NCI-H526 treated with DMSO at 0.1 percent for 48 hours (cell line): ENCODE results near the gene JARID2.

Source experiments
- DNase-seq: peaks from one replicate; lab custom pipeline; 2025; lab: John Stamatoyannopoulos, UW

JARID2 gene

DNA sequence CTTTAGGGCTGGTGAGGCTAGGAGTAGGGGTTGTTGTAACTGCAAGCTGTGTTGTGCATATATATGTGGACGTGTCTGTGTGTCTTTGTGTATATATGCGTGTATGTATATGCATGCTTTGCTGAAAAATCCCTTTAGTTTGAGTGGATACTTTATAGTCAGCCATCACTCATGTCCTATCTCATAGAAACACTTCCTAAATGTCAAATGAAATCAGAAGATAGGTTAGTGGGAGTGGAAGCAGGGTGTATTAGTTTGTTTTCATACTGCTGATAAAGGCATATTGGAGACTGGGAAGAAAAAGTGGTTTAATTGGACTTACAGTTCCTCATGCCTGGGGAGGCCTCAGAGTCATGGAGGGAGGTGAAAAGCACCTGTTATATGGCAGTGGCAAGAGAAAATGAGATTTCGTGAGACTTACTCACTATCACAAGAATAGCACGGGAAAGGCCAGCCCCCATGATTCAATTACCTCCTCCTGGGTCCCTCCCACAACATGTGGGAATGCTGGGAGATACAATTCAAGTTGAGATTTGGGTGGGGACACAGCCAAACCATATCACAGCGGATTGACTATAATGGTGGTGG is 131.1 kb downstream of the JARID2 start:
- DNase-seq, result no peak

DNA sequence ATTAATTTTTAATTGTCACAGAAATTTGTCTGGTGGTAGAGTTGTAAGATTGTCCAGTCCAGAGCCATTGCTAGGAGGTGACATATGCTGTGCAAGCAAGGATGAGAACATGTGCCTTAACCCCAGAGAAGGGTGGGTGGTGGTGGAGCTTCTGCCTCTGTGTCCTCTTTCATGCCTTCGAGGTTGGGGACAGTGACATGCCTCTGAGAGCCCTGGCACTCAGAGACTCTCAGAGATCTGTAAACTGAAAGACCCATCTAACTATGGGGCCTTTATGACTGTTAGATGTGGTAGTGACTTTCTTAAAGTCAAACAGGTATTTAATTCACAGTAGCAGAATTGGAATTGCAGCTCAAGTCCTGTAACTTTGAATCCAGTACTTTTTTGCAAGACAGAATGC is 132.4 kb downstream of the JARID2 start:
- DNase-seq, result no peak

DNA sequence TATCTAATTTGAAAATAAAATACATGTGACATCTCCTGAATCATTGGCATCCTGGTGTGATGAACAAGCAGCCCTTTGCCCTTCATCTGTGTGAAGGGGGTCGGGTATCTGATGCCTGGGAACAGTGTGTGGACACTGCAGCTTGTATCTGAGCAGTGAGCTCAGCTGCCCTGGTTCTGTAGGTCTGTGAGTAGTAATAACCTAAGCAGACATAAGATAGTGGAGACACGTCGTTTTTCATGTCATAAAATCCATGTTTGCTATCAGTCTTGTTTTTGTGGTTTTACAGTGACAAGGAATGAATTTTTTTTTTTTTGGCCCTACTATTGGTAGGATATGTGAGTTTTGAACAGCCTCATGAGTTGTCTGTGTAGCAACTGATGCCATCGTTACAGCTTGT is 133.0 kb downstream of the JARID2 start:
- no peak for DNase-seq

DNA sequence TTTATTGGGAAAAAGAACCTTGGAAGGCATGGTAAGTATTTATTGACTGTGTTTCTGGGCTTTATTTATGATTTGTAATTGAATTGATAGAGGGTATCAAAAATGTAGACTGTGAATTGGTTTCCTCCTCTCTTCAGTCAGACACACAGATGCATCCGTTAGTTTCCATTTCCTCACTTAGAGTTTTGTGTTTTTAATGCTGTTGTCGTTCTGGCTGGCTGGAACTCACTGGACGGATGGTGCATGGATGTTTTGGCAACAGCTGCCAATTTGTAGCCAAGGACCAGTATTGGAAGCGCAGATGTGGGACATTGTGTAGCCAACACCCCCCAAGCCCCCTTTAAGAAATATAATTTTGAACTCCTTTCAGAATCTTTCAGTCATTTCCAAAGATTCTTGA is 134.5 kb downstream of the JARID2 start:
- no peak for DNase-seq

DNA sequence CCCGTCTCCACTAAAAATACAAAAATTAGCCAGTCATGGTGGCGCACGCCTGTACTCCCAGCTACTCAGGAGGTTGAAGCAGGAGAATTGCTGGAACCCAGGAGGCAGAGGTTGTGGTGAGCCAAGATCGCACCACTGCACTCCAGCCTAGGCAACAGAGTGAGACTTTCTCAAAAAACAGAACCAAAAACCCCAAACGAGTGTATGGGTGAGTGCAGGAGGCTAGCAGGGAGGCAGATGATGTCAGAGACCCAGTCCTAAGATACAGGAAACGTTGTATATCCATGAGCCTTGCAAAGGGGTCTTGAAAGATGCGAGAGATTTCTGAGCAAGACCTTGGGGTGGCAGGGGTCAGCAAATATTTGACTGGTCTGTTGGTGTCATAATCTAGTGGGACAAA is 136.2 kb downstream of the JARID2 start:
- no peak for DNase-seq

DNA sequence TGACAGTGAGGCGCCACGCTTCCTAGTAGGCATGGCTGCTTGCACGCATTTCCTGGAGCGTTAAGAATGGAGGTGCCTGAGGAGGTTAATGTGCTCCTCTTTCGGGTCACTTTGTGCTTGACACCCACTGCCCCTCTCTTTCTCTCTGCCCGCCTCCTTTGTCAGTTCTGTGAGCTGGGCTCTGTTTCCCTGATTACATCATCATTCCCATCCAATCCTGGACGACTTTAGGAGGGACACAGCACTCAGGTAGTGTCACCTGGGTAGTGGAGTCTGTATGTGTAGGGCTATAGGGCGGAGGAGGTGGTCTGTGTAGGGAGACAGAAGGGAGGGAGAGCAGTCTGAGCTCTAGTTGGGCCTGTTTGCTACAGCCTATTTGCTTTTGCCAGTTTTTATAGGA is 136.8 kb downstream of the JARID2 start:
- no peak for DNase-seq

DNA sequence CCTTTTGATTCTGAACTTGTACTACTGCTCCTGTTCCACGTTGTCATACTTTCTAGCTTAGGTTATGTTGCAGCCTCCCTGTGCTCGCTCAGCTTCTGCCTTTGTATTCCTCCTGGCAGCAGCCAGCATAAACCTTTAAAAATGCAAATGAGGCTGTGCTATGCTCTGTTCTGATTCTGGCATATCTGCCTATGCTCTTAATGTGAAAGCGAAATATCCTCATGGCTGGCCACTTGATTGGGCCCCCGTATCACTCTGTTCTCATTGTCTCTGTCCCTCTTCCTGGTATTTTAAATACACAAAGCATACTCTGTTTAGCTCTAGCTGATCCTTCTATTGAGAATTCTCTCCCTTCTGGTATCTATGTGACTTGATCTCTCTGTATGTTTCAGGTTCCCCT is 139.0 kb downstream of the JARID2 start:
- peak; percentile 93 for DNase-seq

DNA sequence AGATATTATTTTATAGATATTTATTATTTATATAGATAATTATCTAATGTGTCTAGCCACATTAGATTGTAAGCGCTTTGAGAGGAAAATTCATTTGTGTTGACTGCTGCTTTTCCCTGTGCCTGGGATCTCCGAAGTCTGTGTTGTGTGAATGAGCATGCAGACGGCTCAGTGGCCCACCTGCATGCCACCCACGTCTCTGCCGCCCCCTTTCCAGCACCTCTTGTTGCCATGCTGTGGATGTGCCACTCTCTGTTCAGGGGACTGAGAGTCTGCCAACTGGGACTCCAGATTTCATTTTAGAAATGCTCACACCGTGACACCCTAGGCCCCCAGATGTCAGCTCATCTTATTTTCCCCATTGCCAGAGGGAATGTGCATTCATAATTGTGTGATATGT is 139.7 kb downstream of the JARID2 start:
- DNase-seq, result no peak

DNA sequence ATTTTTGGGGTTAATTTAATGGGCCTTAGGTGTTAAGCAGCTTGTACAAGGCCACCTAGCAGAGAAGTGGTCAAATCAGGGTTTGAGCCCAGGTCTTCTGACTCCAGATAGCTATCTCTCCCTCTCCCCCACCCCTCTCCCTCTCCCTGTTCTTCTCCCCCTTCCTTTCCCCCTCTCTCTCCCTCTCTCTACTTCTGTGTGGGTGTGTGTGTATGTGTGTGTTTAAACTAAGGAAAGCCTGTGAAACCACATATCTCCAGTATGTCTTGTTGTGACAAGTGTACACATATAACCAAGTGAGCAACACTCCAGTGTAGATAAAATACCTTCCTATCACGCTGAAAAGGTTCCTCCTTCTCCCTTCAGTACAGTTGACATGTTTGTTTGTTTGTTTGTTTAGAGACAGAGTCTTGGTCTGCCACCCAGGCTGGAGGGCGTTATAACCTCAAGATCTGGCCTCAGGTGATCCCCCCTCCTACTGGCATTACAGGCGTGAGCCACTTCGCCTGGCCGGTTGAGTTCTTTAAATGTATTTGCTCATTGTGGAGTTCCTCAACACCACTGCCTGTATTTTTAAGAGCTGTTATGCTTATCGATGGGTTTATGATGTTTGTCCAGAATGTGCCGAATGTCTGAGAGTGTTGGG is 140.4 kb downstream of the JARID2 start:
- DNase-seq, result no peak

DNA sequence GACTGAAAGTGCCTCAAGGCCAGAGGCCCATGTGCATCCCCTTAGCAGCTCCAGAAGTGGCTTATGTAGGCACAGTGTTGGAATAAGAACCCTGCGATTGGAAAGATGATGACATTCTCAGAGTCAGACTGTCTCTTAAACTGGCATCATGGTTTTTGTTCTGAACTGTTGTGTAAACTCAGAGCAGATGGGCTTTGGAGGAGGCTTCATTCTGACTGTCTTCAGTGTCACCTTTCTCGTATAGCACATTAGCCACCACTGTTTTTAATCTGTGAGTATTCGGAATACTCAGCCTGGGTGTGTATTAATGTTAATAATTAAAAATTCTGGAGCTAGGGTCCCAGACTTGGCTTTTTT is 140.9 kb downstream of the JARID2 start:
- DNase-seq, result no peak

DNA sequence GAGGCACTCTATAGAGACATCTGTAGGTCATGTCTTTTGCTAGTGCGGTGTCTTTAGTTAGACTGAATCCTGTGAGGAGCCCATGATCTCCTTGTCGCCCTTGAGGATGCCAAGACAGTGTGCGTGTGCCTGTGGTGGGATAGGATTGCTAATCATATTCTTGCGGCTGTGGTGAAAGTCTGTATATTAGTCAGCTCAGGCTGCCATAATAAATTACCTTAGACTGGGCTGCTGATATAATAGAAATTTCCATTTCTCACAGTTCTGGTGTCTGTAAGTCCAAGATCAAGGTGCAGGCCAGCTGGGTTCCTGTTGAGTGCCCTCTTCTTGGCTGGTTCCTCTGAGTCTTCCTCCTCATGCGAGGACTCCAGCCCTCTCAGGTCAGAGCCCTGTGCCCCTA is 141.2 kb downstream of the JARID2 start:
- no peak for DNase-seq

DNA sequence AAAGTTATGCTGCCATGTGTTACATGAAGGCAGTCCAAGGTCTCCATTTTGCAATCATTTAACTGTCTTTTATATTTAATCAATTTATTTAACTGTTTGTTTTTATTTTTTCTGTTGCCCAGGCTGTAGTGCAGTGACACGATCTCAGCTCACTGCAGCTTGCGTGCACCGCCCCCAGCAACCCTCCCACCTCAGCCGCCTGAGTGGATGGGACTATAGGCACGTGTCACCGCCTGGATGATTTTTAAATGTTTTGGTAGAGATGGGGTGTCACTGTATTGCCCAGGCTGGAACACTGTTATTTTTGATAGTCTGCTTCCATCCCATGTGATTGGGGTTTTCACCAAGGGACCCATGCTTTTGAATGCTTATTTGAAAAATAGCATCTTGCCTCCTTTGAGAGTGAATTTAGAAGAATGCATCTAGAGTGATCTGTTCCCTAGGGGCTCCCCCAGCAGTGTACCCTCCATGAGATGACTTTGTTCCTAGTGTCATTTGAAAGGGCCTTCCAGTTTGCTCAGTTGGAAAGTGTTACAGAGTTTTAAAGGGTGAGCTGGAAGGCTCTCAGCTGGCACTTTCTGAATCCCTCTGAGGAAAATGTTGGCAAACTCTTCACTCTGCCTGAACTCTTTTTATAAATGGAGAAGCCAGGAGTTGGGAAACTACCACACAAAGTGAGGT is 143.4 kb downstream of the JARID2 start:
- DNase-seq, result no peak

DNA sequence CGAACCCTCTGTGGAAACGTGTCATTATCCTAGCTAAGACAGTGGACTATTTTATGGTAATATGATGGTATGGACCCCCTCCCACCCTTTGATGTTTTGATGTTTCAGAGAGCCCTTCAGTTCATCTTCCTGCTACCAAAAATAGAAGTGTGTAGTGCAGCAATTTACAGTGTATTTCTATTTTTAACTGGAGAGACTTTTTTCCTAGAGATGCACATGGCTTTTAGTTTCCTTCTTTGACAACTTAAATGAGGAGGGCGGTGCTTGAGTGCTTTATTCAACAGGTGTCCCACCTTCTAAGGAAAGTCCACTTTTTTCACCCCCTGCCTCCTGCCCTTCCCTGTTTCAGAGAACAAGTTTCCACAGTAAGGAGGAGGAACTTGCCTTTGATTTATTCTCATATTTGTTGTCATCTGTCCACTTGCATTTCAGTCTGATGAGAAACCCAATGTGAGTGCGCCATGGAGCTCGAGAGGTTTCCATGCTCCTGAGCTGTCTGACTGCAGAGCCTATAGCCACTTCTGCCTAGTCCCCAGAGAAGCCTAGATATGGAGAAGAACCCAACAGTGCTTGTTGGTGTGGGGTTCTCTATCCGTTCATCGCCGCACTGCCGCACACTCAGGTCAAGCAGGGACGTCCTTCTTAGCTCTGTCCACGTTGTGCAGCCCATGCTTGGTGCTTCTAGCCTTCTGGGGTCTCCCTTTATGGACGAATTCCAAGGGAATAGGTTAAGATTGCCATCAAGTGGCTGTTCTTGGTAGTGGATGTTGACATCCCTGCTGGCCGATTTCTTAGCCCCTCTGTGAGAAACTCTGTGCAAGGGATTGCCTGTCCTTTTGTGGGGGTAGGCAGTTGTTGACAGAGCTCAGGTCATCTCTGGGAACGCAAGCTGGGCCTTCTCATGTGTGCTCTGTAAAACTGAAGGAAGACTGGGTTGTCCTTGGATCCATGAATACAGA is 144.2 kb downstream of the JARID2 start:
- DNase-seq, result no peak

DNA sequence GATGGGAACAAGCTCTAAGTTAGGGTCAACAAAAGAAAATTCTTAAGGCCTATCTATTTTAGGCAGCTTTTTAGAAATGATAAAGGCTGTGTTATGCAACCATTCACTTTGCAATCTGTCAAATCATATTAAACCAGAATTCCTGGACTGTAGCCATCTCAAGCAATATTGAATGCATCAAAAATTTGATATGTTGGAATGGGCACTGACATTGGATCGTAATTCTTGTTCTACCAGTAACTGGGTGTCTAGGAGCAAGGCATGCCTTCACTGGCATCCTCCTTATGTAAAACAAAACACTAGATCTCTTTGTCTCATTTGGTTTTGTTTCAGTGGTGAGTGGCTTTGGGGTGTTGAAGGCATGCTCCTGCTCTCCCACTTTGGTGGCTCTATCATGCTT is 145.6 kb downstream of the JARID2 start:
- no peak for DNase-seq

DNA sequence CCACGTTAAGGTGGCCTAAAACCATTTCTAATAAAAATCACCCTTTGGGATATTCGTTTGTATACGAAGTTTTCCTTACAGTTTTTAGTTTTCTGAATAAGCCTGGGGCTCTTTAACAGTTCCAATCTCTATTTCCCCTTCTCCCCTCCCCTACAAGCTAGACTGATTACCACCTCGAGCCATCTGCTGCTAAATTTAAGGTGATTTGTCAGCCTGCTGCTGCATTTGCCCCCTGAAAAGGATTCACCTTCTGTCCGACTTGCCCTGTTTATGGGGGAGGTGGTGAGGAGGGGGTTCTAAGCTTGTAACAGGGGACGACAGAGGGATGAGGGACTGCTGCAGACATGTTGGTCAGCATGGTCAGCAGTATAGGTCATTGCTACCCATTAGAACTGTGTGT is 146.3 kb downstream of the JARID2 start:
- no peak for DNase-seq

DNA sequence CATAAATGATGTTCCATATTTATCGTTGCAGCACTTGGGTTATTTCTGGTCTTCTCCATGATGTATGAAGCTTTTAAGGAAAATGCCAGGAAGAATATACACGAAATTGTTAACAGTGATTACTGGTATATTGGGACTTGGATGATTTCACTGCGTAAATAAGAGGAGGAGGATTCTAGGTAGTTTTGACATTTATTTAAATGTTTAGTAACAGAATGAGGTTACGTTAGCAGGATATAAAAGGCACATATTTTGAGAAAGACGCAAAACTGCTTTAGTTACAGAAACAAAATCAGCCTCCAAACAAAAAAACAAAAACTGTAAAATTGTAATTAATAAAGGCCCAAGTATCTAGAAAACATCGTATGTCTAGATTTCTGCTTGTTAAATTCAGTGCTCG is 147.7 kb downstream of the JARID2 start:
- no peak for DNase-seq

DNA sequence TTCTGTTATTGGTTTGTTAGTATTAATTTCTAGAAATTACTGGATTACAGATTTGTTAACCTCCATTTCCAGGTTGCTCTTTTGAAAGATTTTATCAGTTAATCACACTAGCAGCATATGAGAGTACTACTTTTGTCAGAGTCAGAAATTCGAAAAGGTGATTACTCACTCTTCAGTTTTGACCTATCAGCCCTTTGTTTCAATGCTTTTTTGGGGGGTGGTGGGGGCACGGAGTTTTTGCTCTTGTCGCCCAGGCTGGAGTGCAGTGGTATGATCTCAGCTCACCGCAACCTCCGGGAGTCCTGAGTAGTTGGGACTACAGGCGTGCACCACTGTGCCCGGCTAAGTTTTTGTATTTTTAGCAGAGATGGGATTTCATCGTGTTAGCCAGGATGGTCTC is 149.2 kb downstream of the JARID2 start:
- no peak for DNase-seq

DNA sequence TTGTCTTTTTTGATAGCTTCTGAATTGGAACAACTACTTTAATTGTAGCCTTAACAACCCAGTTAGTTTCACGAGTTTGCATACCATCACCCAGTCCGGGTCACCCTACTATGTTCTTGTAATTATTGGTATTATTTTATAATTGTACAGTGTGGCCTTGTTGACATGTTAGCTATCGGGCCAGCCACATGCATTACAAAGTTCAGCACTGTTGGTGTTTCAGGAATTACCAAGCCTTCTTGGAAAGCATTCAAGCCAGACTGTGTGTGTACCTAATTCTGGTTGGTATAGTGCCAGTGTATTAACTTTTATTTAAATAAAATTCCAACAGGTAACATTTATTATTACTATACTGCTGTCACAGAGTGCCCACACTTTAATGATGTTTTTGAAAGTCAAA is 150.9 kb downstream of the JARID2 start:
- no peak for DNase-seq

DNA sequence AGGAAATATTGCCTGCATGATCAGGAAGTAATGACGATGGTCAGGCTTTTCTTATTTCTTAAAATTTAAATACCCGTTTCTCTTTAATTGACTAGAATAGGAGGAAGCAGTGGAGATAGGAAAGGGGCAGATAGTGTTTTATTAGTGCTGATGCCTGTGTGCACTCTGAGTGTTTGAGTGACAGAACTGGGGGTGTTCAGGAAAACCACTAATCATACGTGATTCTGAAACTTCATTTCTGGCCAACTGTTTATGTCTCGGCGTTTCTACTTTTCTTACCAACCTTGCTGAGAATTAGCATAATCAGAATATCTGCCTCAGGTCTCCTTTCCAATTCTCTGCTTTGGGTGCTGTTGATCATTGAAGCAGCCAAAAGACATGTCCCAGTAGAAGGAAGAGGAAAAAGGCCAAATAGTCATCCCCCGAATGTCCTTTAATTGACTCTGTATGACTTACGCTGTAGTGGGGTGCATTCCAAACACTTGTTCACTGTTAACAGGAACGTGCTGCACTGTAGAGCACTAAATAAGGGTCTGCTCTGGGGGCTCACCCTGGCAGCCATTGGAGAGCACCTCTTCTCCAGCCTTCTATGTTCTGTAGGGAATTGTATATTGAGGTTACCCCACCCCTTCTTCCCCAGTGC is 152.9 kb downstream of the JARID2 start:
- DNase-seq, result no peak

DNA sequence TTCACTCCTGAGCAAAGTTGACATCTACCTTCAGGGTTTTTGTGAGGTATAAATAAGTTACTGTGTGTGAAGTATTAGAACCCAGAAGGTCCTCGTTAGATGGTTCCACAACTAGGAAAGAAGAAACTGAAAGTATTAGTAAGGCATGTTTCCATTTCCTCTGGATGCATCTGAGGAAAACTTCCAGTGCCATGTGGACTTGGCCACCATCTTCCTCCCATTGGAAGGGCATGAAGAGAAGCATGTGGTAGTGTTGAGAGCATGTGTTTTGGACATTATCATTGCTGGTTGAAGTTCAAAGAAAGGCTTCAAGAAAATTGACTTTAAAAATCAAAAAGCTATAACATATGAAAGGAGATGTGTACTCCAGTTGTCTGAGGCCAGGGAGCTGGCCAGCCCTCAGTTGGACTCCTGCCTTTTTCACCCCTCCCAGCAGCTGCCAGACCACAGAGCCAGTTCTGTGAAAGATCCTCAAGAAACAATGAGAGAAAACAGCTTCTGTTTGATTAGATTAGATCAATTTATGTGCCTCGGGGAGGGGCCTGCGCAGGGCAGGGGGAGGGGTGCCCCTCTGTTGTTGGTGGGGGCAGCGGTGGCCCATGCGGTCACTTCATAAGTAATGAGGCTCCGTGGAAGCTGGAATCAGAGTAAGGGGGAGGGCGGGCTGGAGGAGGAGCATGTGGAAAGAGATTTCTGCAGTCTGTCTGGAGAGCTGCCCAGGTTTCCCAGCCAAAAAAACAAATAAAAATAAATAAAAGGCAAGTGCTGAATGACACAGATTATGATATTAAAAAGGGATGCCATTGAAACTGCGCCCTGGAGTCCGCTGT is 154.0 kb downstream of the JARID2 start:
- DNase-seq, result peak; percentile 10

DNA sequence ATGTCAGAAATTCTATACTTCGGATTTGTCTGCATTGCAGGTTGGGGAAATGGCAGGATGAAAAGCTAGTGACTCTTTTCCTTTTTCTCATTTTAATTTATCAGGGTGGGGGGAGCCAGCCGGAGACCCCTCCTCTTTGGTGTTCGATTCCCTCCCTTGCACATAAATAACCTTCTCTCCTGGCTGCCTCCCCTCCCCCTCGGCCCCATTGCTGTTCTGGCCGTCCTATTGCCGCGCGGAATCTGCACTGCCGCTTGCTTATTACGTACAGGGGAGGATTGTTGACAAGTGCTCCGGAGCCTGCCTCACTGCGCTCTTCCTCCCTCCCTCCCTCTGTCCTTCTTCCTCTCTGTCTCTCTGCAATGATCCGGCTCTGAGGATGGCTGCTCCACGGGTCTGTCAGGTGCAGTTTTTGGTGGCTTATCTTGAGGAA is 154.7 kb downstream of the JARID2 start:
- peak; percentile 38 for DNase-seq
